Neural cell (in vitro differentiated cells): ENCODE data around the gene SLC1A3. TPM values are rescaled to one million over a fixed set of nuclear protein-coding genes. Genes with fewer than 3 reads are reported as not detected.

Experiments used
- H2AFZ ChIP-seq: fragments of 200-600, 300-800 bp; sonication (generic), shearing (Covaris generic); 2 replicates; pipeline ENCODE4 v1.6.0; 2014; ENCODE audit warnings: low read depth, mild to moderate bottlenecking, antibody characterized with exemption, low read length, moderate library complexity
- H3F3A ChIP-seq: fragments of 200-600 bp; shearing (Covaris generic); 2 replicates; pipeline ENCODE4 v1.6.1; 2016; ENCODE audit warnings: mild to moderate bottlenecking, moderate library complexity, mixed read lengths, antibody characterized with exemption, low read length; ENCODE audit not compliant: insufficient read depth, poor library complexity, severe bottlenecking
- H3K27ac ChIP-seq: fragments of 200-600, 300-800 bp; sonication (generic), shearing (Covaris generic); 2 replicates; pipeline ENCODE4 v1.5.1; 2014; ENCODE audit warnings: mild to moderate bottlenecking, low read length, moderate library complexity
- H3K27me3 ChIP-seq: fragments of 300-800, 200-600 bp; sonication (generic), shearing (Covaris generic); 2 replicates; pipeline ENCODE4 v1.6.0; 2014; ENCODE audit warnings: mild to moderate bottlenecking, low read depth, low read length, moderate library complexity; ENCODE audit not compliant: insufficient read depth
- H3K36me3 ChIP-seq: fragments of 300-800, 200-600 bp; sonication (generic), shearing (Covaris generic); 2 replicates; pipeline ENCODE4 v1.5.1; 2014; ENCODE audit warnings: mild to moderate bottlenecking, antibody characterized with exemption, low read length, moderate library complexity; ENCODE audit not compliant: insufficient read depth
- H3K4me2 ChIP-seq: fragments of 300-800, 200-600 bp; sonication (generic), shearing (Covaris generic); 2 replicates; pipeline ENCODE4 v1.6.0; 2014; ENCODE audit warnings: mild to moderate bottlenecking, low read length
- H3K4me3 ChIP-seq: fragments of 300-800, 200-600 bp; sonication (generic), shearing (Covaris generic); 2 replicates; pipeline ENCODE4 v1.5.1; 2014; ENCODE audit warnings: mild to moderate bottlenecking, low read length, moderate library complexity
- H3K79me2 ChIP-seq: fragments of 200-600 bp; shearing (Covaris generic); replicated peaks from 2 replicates; pipeline ENCODE4 v1.6.0; 2014; ENCODE audit warnings: mild to moderate bottlenecking, low read length, moderate library complexity; ENCODE audit not compliant: insufficient read depth
- H3K9ac ChIP-seq: fragments of 300-800, 200-600 bp; sonication (generic), shearing (Covaris generic); 2 replicates; pipeline ENCODE4 v1.6.1; 2016; ENCODE audit warnings: mild to moderate bottlenecking, low read length, mixed read lengths
- H3K9me2 ChIP-seq: fragments of 200-600 bp; shearing (Covaris generic); 2 replicates; pipeline ENCODE4 v1.6.1; 2016; ENCODE audit warnings: mild to moderate bottlenecking, low read length, mixed read lengths; ENCODE audit not compliant: insufficient read depth
- H3K9me3 ChIP-seq: fragments of 200-600, 300-800 bp; sonication (generic), shearing (Covaris generic); 2 replicates; pipeline ENCODE4 v1.6.1; 2016; ENCODE audit warnings: mild to moderate bottlenecking, mixed run types, low read length, moderate library complexity, mixed read lengths
- H4K20me1 ChIP-seq: fragments of 200-600 bp; shearing (Covaris generic); 2 replicates; pipeline ENCODE4 v1.6.1; 2016; ENCODE audit warnings: mild to moderate bottlenecking, mixed run types; ENCODE audit not compliant: insufficient read depth
- CTCF ChIP-seq: fragments of 450-650 bp; IDR thresholded peaks from 2 replicates; pipeline ENCODE4 v1.5.1; 2014; ENCODE audit warnings: antibody characterized with exemption, mild to moderate bottlenecking, moderate library complexity; ENCODE audit not compliant: poor library complexity, severe bottlenecking
- EP300 ChIP-seq: fragments of 450-650 bp; conservative IDR thresholded peaks from 2 replicates; pipeline ENCODE4 v1.6.1; 2014; ENCODE audit warnings: antibody characterized with exemption, mild to moderate bottlenecking, moderate library complexity; ENCODE audit not compliant: poor library complexity, severe bottlenecking
- EZH2 ChIP-seq: fragments of 200-600, 300-800 bp; shearing (Covaris generic), sonication (generic); IDR thresholded peaks from 2 replicates; pipeline ENCODE4 v1.6.1; 2014; ENCODE audit warnings: antibody characterized with exemption, low read length, borderline replicate concordance, mild to moderate bottlenecking; ENCODE audit not compliant: insufficient read depth, poor library complexity, severe bottlenecking
- MXI1 ChIP-seq: fragments of 450-650 bp; conservative IDR thresholded peaks from 2 replicates; pipeline ENCODE4 v1.6.1; 2014; ENCODE audit warnings: antibody characterized with exemption, mild to moderate bottlenecking; ENCODE audit not compliant: poor library complexity, severe bottlenecking
- POLR2AphosphoS5 ChIP-seq: IDR thresholded peaks from 2 replicates; pipeline ENCODE4 v1.6.1; 2012
- RAD21 ChIP-seq: fragments of 450-650 bp; conservative IDR thresholded peaks from 2 replicates; pipeline ENCODE4 v1.6.1; 2014; ENCODE audit warnings: antibody characterized with exemption, mild to moderate bottlenecking, moderate library complexity
- TAF1 ChIP-seq: IDR thresholded peaks from 2 replicates; pipeline ENCODE4 v1.6.1; 2012; ENCODE audit warnings: low read depth
- polyA plus RNA-seq: library from polyadenylated mRNA; depleted of rRNA; stranded (reverse); fragments of >200 nt; gene quantifications from 2 replicates; pipeline ENCODE4 v1.2.3, GENCODE V29; 2014
- TF ChIP-seq, protein P1 (sequence below): IDR thresholded peaks from 2 replicates; pipeline ENCODE4 v1.6.1; 2012; ENCODE audit warnings: borderline replicate concordance

SLC1A3 gene
- polyA plus RNA-seq, 1 donor from 2014 or later, result 1.9 TPM

GRCh38 chr5:36614657-36615308 lies 8.4 kb downstream of the SLC1A3 start:
- no peak overlapping the region for H2AFZ ChIP-seq
- no peaks in the 10 kb centered on the region for H3F3A ChIP-seq
- no peak for TF ChIP-seq EZH2
- no peak for TF ChIP-seq EP300
- TF ChIP-seq RAD21, result no peak
- TF ChIP-seq CTCF, result no peak
- no peak for TF ChIP-seq POLR2AphosphoS5
- no peak overlapping the region for H3K9ac ChIP-seq
- no peaks in the 10 kb centered on the region for H4K20me1 ChIP-seq
- no peaks in the 10 kb centered on the region for H3K9me2 ChIP-seq
- no peaks in the 10 kb centered on the region for H3K27me3 ChIP-seq
- no peak overlapping the region for H3K4me3 ChIP-seq
- no peak overlapping the region for H3K27ac ChIP-seq
- no peaks in the 10 kb centered on the region for H3K9me3 ChIP-seq
- H3K79me2 ChIP-seq, result no peaks in the 10 kb centered on the region
- H3K36me3 ChIP-seq, result no peaks in the 10 kb centered on the region
- H3K4me2 ChIP-seq, result no peak overlapping the region

- Histone ChIP-seq H3F3A (no peaks in the 10 kb centered on the region), H3K9ac (no peak overlapping the region), H3K4me2 (no peak overlapping the region), H3K27ac (no peak overlapping the region), H3K36me3 (no peaks in the 10 kb centered on the region), H2AFZ (no peak overlapping the region), H3K9me2 (no peaks in the 10 kb centered on the region), H4K20me1 (no peaks in the 10 kb centered on the region), H3K4me3 (no peak overlapping the region), H3K79me2 (no peaks in the 10 kb centered on the region), H3K27me3 (no peaks in the 10 kb centered on the region), H3K9me3 (no peaks in the 10 kb centered on the region)
- TF ChIP-seq EP300 (no peak), TAF1 (no peak), CTCF (no peak), MXI1 (no peak), RAD21 (no peak)
- TF ChIP-seq, protein P1, sequence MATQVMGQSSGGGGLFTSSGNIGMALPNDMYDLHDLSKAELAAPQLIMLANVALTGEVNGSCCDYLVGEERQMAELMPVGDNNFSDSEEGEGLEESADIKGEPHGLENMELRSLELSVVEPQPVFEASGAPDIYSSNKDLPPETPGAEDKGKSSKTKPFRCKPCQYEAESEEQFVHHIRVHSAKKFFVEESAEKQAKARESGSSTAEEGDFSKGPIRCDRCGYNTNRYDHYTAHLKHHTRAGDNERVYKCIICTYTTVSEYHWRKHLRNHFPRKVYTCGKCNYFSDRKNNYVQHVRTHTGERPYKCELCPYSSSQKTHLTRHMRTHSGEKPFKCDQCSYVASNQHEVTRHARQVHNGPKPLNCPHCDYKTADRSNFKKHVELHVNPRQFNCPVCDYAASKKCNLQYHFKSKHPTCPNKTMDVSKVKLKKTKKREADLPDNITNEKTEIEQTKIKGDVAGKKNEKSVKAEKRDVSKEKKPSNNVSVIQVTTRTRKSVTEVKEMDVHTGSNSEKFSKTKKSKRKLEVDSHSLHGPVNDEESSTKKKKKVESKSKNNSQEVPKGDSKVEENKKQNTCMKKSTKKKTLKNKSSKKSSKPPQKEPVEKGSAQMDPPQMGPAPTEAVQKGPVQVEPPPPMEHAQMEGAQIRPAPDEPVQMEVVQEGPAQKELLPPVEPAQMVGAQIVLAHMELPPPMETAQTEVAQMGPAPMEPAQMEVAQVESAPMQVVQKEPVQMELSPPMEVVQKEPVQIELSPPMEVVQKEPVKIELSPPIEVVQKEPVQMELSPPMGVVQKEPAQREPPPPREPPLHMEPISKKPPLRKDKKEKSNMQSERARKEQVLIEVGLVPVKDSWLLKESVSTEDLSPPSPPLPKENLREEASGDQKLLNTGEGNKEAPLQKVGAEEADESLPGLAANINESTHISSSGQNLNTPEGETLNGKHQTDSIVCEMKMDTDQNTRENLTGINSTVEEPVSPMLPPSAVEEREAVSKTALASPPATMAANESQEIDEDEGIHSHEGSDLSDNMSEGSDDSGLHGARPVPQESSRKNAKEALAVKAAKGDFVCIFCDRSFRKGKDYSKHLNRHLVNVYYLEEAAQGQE, result no peak
Measured at GRCh38 chr5:36619012-36619635, 12.7 kb downstream of the SLC1A3 start.
